ENCODE measurements around the gene PRDX5. TPM values are rescaled to one million over a fixed set of nuclear protein-coding genes. Genes with fewer than 3 reads are reported as not detected.

Gene PRDX5
- total and polyA plus RNA-seq, 4 donors, result 165 to 777 (median 374) TPM

DNA sequence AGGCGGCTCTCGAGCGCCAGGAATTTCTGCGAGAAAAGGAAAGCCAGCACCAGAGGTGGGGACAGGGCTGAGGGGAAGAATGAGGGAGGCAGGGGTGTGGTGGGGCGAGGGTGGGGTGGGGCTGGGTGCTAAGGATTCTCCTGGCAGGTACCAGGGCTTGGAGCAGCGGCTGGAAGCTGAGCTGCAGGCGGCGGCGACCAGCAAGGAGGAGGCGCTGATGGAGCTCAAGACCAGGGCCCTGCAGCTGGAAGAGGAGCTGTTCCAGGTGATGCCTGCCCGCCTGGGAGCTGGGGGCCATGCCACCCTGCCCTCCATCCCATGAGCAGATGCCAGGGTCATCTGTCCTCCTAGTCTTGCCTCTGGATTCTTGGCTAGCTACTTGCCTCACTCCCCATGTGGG lies 31.5 kb downstream of the PRDX5 start:
- WGBS, 2 donors, result 82 to 91% methylated on average over 8 to 11 of the region's 11 CpGs
- Histone ChIP-seq H3K9me3 (ENCODE audit: control insufficient read depth in 4 of 4, insufficient read depth in 3 of 4, low read length in 3 of 4) (no peaks in the 10 kb centered on the region), H3K4me1 (ENCODE audit: control insufficient read depth in 5 of 5, insufficient read depth in 5 of 5, low read length in 5 of 5) (peaks cover 0 to 6% (median 0%) of the 10 kb centered on the region in 5 donors), H3K27ac (ENCODE audit: low read depth in 1 of 2, low read length in 1 of 2) (no peak overlapping the region), H3K36me3 (ENCODE audit: control insufficient read depth in 4 of 4, insufficient read depth in 4 of 4, low read length in 4 of 4) (peaks cover 0 to 6% (median 0%) of the 10 kb centered on the region in 4 donors), H3K9ac (ENCODE audit: insufficient read depth in 1 of 2, low read length in 2 of 2) (no peak overlapping the region), H3K27me3 (ENCODE audit: control insufficient read depth in 3 of 3, insufficient read depth in 3 of 3, low read length in 2 of 3) (no peaks in the 10 kb centered on the region), H3K4me3 (no peak overlapping the region)
- TF ChIP-seq CTCF (IDR thresholded peaks at IDR 0.05; ENCODE audit: control extremely low read depth, extremely low read depth), result no peak
- ATAC-seq (ENCODE audit: insufficient read depth, low FRiP score), result no peak
- DNase-seq, result no peak

GRCh38 chr11:64351136-64351631 lies 33.3 kb downstream of the PRDX5 start:
- 90 to 92% methylated on average over 14 to 18 of the region's 18 CpGs for WGBS, 2 donors
- no peak overlapping the region for H3K9ac ChIP-seq (ENCODE audit: insufficient read depth in 1 of 2, low read length in 2 of 2)
- no peak for ATAC-seq (ENCODE audit: insufficient read depth, low FRiP score)
- H3K9me3 ChIP-seq (ENCODE audit: control insufficient read depth in 4 of 4, insufficient read depth in 3 of 4, low read length in 3 of 4), result no peaks in the 10 kb centered on the region
- H3K4me3 ChIP-seq, result no peak overlapping the region
- peaks cover 0 to 6% (median 0%) of the 10 kb centered on the region in 5 donors for H3K4me1 ChIP-seq (ENCODE audit: control insufficient read depth in 5 of 5, insufficient read depth in 5 of 5, low read length in 5 of 5)
- no peak for DNase-seq
- H3K27ac ChIP-seq (ENCODE audit: low read depth in 1 of 2, low read length in 1 of 2), result no peak overlapping the region
- peaks cover 0 to 2% (median 0%) of the 10 kb centered on the region in 4 donors for H3K36me3 ChIP-seq (ENCODE audit: control insufficient read depth in 4 of 4, insufficient read depth in 4 of 4, low read length in 4 of 4)
- no peaks in the 10 kb centered on the region for H3K27me3 ChIP-seq (ENCODE audit: control insufficient read depth in 3 of 3, insufficient read depth in 3 of 3, low read length in 2 of 3)
- no peak for TF ChIP-seq CTCF (IDR thresholded peaks at IDR 0.05; ENCODE audit: control extremely low read depth, extremely low read depth)

DNA sequence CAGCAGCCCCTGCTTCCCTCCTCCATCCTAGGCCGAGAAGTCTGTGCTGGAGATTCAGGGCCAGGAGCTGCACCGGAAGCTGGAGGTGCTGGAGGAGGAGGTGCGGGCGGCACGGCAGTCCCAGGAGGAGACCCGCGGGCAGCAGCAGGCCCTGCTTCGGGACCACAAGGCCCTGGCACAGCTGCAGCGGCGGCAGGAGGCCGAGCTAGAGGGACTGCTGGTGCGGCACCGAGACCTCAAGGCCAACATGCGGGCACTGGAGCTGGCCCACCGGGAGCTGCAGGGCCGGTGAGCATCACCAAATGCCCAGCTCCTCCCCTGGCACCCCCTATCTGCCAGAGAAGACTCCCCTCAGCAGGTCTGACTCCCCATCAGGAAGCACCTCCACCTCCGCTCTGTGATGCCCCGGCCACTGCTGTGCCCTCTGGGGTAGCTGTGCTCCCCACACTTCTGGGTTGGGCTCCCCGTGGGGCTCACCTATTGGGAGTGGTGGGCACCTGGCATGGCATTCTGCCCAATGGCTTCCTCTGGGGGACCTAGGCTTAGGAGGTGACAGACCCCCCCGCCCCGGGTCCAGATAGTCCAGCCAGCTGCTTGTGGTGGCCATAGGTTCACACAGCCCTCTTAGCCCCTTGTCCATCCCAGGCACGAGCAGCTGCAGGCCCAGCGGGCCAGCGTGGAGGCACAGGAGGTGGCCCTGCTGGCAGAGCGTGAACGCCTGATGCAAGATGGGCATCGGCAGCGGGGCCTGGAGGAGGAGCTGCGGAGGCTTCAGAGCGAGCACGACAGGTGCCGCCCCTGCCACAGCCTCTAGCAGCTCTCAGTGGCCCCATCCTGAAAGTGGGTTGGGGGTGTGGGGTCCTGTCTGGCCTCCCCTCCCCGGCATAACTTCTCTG lies 34.4 kb downstream of the PRDX5 start:
- Histone ChIP-seq H3K9ac (ENCODE audit: insufficient read depth in 1 of 2, low read length in 2 of 2) (no peak overlapping the region), H3K4me3 (no peak overlapping the region), H3K27ac (ENCODE audit: low read depth in 1 of 2, low read length in 1 of 2) (no peak overlapping the region), H3K36me3 (ENCODE audit: control insufficient read depth in 4 of 4, insufficient read depth in 4 of 4, low read length in 4 of 4) (peaks cover 0 to 2% (median 0%) of the 10 kb centered on the region in 4 donors), H3K4me1 (ENCODE audit: control insufficient read depth in 5 of 5, insufficient read depth in 5 of 5, low read length in 5 of 5) (peaks cover 0 to 6% (median 0%) of the 10 kb centered on the region in 5 donors), H3K9me3 (ENCODE audit: control insufficient read depth in 4 of 4, insufficient read depth in 3 of 4, low read length in 3 of 4) (no peaks in the 10 kb centered on the region), H3K27me3 (ENCODE audit: control insufficient read depth in 3 of 3, insufficient read depth in 3 of 3, low read length in 2 of 3) (no peaks in the 10 kb centered on the region)
- no peak for DNase-seq
- 93% methylated on average over 32 to 33 of the region's 33 CpGs for WGBS, 2 donors
- TF ChIP-seq CTCF (IDR thresholded peaks at IDR 0.05; ENCODE audit: control extremely low read depth, extremely low read depth), result no peak
- no peak for ATAC-seq (ENCODE audit: insufficient read depth, low FRiP score)
